Testis (tissue), 3 donors: Measurements from ENCODE around the gene ZGPAT. TPM values are rescaled to one million over a fixed set of nuclear protein-coding genes. Genes with fewer than 3 reads are reported as not detected.

Experiments
- DNase-seq: peaks from one replicate; pipeline ENCODE4 v3.0.0-alpha.2; 2019
- H3K27ac ChIP-seq, 2 donors: fragments of 200-600 bp; sonication (generic); one replicate each; pipeline ENCODE4 v1.5.1; 2019
- H3K27me3 ChIP-seq: fragments of 200-600 bp; sonication (generic); one replicate; pipeline ENCODE4 v1.5.1; 2019
- H3K36me3 ChIP-seq: fragments of 200-600 bp; sonication (generic); one replicate; pipeline ENCODE4 v1.5.1; 2017; ENCODE audit warnings: low read depth; ENCODE audit errors: missing control alignments
- H3K4me1 ChIP-seq: fragments of 200-600 bp; sonication (generic); one replicate; pipeline ENCODE4 v1.5.1; 2019
- H3K4me3 ChIP-seq, 2 donors: fragments of 200-600 bp; sonication (generic); one replicate each; pipeline ENCODE4 v1.5.1; 2017 to 2019
- H3K9me3 ChIP-seq: fragments of 200-600 bp; sonication (generic); one replicate; pipeline ENCODE4 v1.5.1; 2017
- CTCF ChIP-seq, 3 experiments: fragments of 450-650 bp in 2 of 3; fragments of 200-600 bp in 1 of 3; sonication (generic) in 1 of 3; IDR thresholded peaks; one replicate each; pipeline ENCODE4 v1.5.1; 2016 to 2019; ENCODE audit warnings: antibody characterized with exemption in 3 of 3, mild to moderate bottlenecking in 2 of 3, moderate library complexity in 1 of 3
- POLR2A ChIP-seq: fragments of 450-650 bp; IDR thresholded peaks from one replicate; pipeline ENCODE4 v1.6.1; 2017; ENCODE audit warnings: antibody characterized with exemption, mild to moderate bottlenecking, moderate library complexity
- WGBS, 2 donors: methylation state at CpG; one replicate each; pipeline ENCODE4 v1.1.5; 2018; 5-methylcytosine and 5-hydroxymethylcytosine counted together
- intact Hi-C: fragments of 100-400 bp; cut with DNase I; formaldehyde crosslinking; loops from one replicate; pipeline ENCODE4 v1.15.1; 2023; ENCODE audit warnings: low total_unique reads
- polyA plus RNA-seq: library from polyadenylated mRNA; stranded (reverse); fragments of 350-450 nt; fragmentation: Illumina TruSeq; extraction: RNeasy Lipid Tissue Mini Kit (QIAGEN cat#74804); gene quantifications from one replicate; pipeline ENCODE4 v1.2.3, GENCODE V29; 2014; ENCODE audit warnings: low read depth, low replicate concordance; ENCODE audit not compliant: insufficient read depth
- total RNA-seq, 2 donors: library from RNA; depleted of rRNA; stranded (reverse); fragments of >200 nt; gene quantifications; one replicate each; pipeline ENCODE4 v1.2.3, GENCODE V29; 2016

The ZGPAT gene
- total and polyA plus RNA-seq, 3 donors from 2014 or later = 43.1 to 57.3 (median 53.1) TPM

GRCh38 chr20:63661108-63661507 is 46.7 kb upstream of the ZGPAT start:
- Histone ChIP-seq H3K36me3 (no peaks in the 10 kb centered on the region), H3K4me1 (peaks cover 16% of the 10 kb centered on the region), H3K9me3 (no peaks in the 10 kb centered on the region), H3K27ac (no peak overlapping the region), H3K27me3 (no peaks in the 10 kb centered on the region), H3K4me3 (no peak overlapping the region)
- WGBS, 2 donors = 97 to 98% methylated on average over 21 to 22 of the region's 22 CpGs
- no peak for DNase-seq
- intact Hi-C loops = no loop called here
- TF ChIP-seq CTCF (IDR thresholded peaks at IDR 0.05) (no peak), POLR2A (no peak)

GRCh38 chr20:63661959-63662812 is 45.7 kb upstream of the ZGPAT start:
- H3K4me1 ChIP-seq = peaks cover 13% of the 10 kb centered on the region
- intact Hi-C loops = no loop called here
- TF ChIP-seq POLR2A (no peak), CTCF (IDR thresholded peaks at IDR 0.05) (no peak)
- H3K27me3 ChIP-seq = no peaks in the 10 kb centered on the region
- DNase-seq = no peak
- H3K4me3 ChIP-seq = no peak overlapping the region
- 92 to 95% methylated on average over 20 to 30 of the region's 33 CpGs for WGBS, 2 donors
- no peak overlapping the region for H3K27ac ChIP-seq
- no peaks in the 10 kb centered on the region for H3K9me3 ChIP-seq
- no peaks in the 10 kb centered on the region for H3K36me3 ChIP-seq

- Histone ChIP-seq H3K4me1 (peaks cover 7% of the 10 kb centered on the region), H3K27ac (no peak overlapping the region), H3K4me3 (no peak overlapping the region), H3K36me3 (no peaks in the 10 kb centered on the region), H3K9me3 (no peaks in the 10 kb centered on the region), H3K27me3 (no peaks in the 10 kb centered on the region)
- intact Hi-C loops = no loop called here
- TF ChIP-seq CTCF (IDR thresholded peaks at IDR 0.05) = no peak
- no peak for TF ChIP-seq POLR2A
- no peak for DNase-seq
- 85 to 95% methylated on average over 5 to 9 of the region's 9 CpGs for WGBS, 2 donors
Observed at GRCh38 chr20:63662813-63663189, 45.0 kb upstream of the ZGPAT start.

- Histone ChIP-seq H3K4me3 (no peak overlapping the region), H3K27ac (no peak overlapping the region), H3K4me1 (peaks cover 6% of the 10 kb centered on the region), H3K36me3 (no peaks in the 10 kb centered on the region), H3K27me3 (no peaks in the 10 kb centered on the region), H3K9me3 (no peaks in the 10 kb centered on the region)
- TF ChIP-seq CTCF (IDR thresholded peaks at IDR 0.05) (no peak), POLR2A (no peak)
- WGBS, 2 donors = 91 to 94% methylated on average over 10 to 26 of the region's 26 CpGs
- DNase-seq = no peak
- intact Hi-C loops = no loop called here
Observed at GRCh38 chr20:63663332-63664066, 44.3 kb upstream of the ZGPAT start.
